ENCODE results near the gene SLC9A3.
A peak's percentile ranks its signal among the peaks of the same experiment; 100 is the strongest.

Gene SLC9A3

GRCh38 chr5:442335-443238 is 81.7 kb downstream of the SLC9A3 start, which contains the start of gene EXOC3:
Gene EXOC3, plus strand, starts transcription at chr5:443176. Its CDS starts 3,030 bp downstream, at chr5:446206.
- H3K14ac ChIP-seq (ENCODE audit: low read length) = peak within 1 kb of the TSS; percentile 63
- H3K79me1 ChIP-seq (ENCODE audit: low read depth, low read length) = peaks cover 12% of the 10 kb centered on the region
- no CpG with 5 or more reads among the region's 73 CpGs for WGBS, 2 donors (ENCODE audit: extremely low coverage in 2 of 2, insufficient read length in 2 of 2, insufficient replicate concordance in 1 of 2)
- H4K91ac ChIP-seq (ENCODE audit: low read depth, low read length, poor library complexity) = peak within 1 kb of the TSS; percentile 49
- H2AK5ac ChIP-seq (ENCODE audit: low read depth, low read length) = peak within 1 kb of the TSS; percentile 91
- H3K27me3 ChIP-seq (ENCODE audit: control insufficient read depth in 3 of 3, insufficient read depth in 3 of 3, low read depth in 1 of 3, low read length in 3 of 3) = no peaks in the 10 kb centered on the region
- H3K9ac ChIP-seq (ENCODE audit: low read depth, low read length, poor library complexity) = peak within 1 kb of the TSS; percentile 98
- peak within 1 kb of the TSS; percentile 72 for H4K8ac ChIP-seq (ENCODE audit: low read depth, low read length)
- H3K36me3 ChIP-seq (replicated peaks in 1 of 2; ENCODE audit: control insufficient read depth in 2 of 2, insufficient read depth in 2 of 2, low read length in 2 of 2) = peaks cover 5 to 19% of the 10 kb centered on the region in 2 donors
- H3K9me3 ChIP-seq (replicated peaks in 1 of 2; ENCODE audit: control insufficient read depth in 2 of 2, insufficient read depth in 1 of 2, low read depth in 1 of 2, low read length in 2 of 2) = peaks cover 0 to 3% of the 10 kb centered on the region in 2 donors
- peak within 1 kb of the TSS; percentile 62 for H2BK5ac ChIP-seq (ENCODE audit: low read length)
- no peak within 1 kb of the TSS for H2BK12ac ChIP-seq (ENCODE audit: low read length)
- peak within 1 kb of the TSS; percentile 85 for H3K18ac ChIP-seq (ENCODE audit: low read length)
- H3K23ac ChIP-seq (ENCODE audit: low read depth, low read length, poor library complexity) = peak within 1 kb of the TSS; percentile 37
- no peak within 1 kb of the TSS for H2BK120ac ChIP-seq (ENCODE audit: low read depth, low read length)
- H3K4ac ChIP-seq (ENCODE audit: low read length) = peak within 1 kb of the TSS; percentile 93
- H2BK15ac ChIP-seq (ENCODE audit: low read length) = no peak within 1 kb of the TSS
- peak within 1 kb of the TSS; percentile 91 for H2AFZ ChIP-seq (ENCODE audit: low read length)
- no peak within 1 kb of the TSS for H3K27ac ChIP-seq (replicated peaks; ENCODE audit: low read length)
- H3K4me1 ChIP-seq (ENCODE audit: control insufficient read depth in 2 of 2, insufficient read depth in 1 of 2, low read depth in 1 of 2, low read length in 2 of 2) = peaks cover 14 to 35% of the 10 kb centered on the region in 2 donors
- peak within 1 kb of the TSS; percentile 83 to 98 for H3K4me3 ChIP-seq (ENCODE audit: low read length in 2 of 2)
- peak within 1 kb of the TSS; percentile 95 for H3K4me2 ChIP-seq (ENCODE audit: insufficient read depth, low read length, poor library complexity, severe bottlenecking)
- peak; percentile 63 for DNase-seq (ENCODE audit: low spot score)

- H3K36me3 ChIP-seq (replicated peaks in 1 of 2; ENCODE audit: control insufficient read depth in 2 of 2, insufficient read depth in 2 of 2, low read length in 2 of 2) = peaks cover 2 to 12% of the 10 kb centered on the region in 2 donors
- H2BK12ac ChIP-seq (ENCODE audit: low read length) = no peak overlapping the region
- peak overlapping the region; percentile 95 for H3K4me2 ChIP-seq (ENCODE audit: insufficient read depth, low read length, poor library complexity, severe bottlenecking)
- no peak overlapping the region for H2BK5ac ChIP-seq (ENCODE audit: low read length)
- no peak overlapping the region for H3K9ac ChIP-seq (ENCODE audit: low read depth, low read length, poor library complexity)
- peaks cover 0 to 3% of the 10 kb centered on the region in 2 donors for H3K9me3 ChIP-seq (replicated peaks in 1 of 2; ENCODE audit: control insufficient read depth in 2 of 2, insufficient read depth in 1 of 2, low read depth in 1 of 2, low read length in 2 of 2)
- H3K23ac ChIP-seq (ENCODE audit: low read depth, low read length, poor library complexity) = no peak overlapping the region
- H4K8ac ChIP-seq (ENCODE audit: low read depth, low read length) = no peak overlapping the region
- peaks cover 14 to 35% of the 10 kb centered on the region in 2 donors for H3K4me1 ChIP-seq (ENCODE audit: control insufficient read depth in 2 of 2, insufficient read depth in 1 of 2, low read depth in 1 of 2, low read length in 2 of 2)
- peak overlapping the region; percentile 49 for H4K91ac ChIP-seq (ENCODE audit: low read depth, low read length, poor library complexity)
- H3K27ac ChIP-seq (replicated peaks; ENCODE audit: low read length) = no peak overlapping the region
- H3K27me3 ChIP-seq (ENCODE audit: control insufficient read depth in 3 of 3, insufficient read depth in 3 of 3, low read depth in 1 of 3, low read length in 3 of 3) = peaks cover 0 to 4% (median 0%) of the 10 kb centered on the region in 3 experiments
- H2AK5ac ChIP-seq (ENCODE audit: low read depth, low read length) = no peak overlapping the region
- H2AFZ ChIP-seq (ENCODE audit: low read length) = no peak overlapping the region
- H3K79me1 ChIP-seq (ENCODE audit: low read depth, low read length) = peaks cover 12% of the 10 kb centered on the region
- H3K4ac ChIP-seq (ENCODE audit: low read length) = peak overlapping the region; percentile 93
- no peak overlapping the region for H3K18ac ChIP-seq (ENCODE audit: low read length)
- no peak overlapping the region for H2BK15ac ChIP-seq (ENCODE audit: low read length)
- peak overlapping the region; percentile 83 to 98 for H3K4me3 ChIP-seq (ENCODE audit: low read length in 2 of 2)
- no peak for DNase-seq (ENCODE audit: low spot score)
- WGBS, 2 donors (ENCODE audit: extremely low coverage in 2 of 2, insufficient read length in 2 of 2, insufficient replicate concordance in 1 of 2) = no CpG with 5 or more reads among the region's 5 CpGs
- H3K14ac ChIP-seq (ENCODE audit: low read length) = peak overlapping the region; percentile 51
- H2BK120ac ChIP-seq (ENCODE audit: low read depth, low read length) = no peak overlapping the region
Measured at GRCh38 chr5:441996-442334, 82.3 kb downstream of the SLC9A3 start.

- H3K4ac ChIP-seq (ENCODE audit: low read length) = no peak overlapping the region
- peak overlapping the region; percentile 38 for H3K9ac ChIP-seq (ENCODE audit: low read depth, low read length, poor library complexity)
- H3K79me1 ChIP-seq (ENCODE audit: low read depth, low read length) = peaks cover 12% of the 10 kb centered on the region
- peaks cover 0 to 4% (median 0%) of the 10 kb centered on the region in 3 experiments for H3K27me3 ChIP-seq (ENCODE audit: control insufficient read depth in 3 of 3, insufficient read depth in 3 of 3, low read depth in 1 of 3, low read length in 3 of 3)
- no peak overlapping the region for H3K27ac ChIP-seq (replicated peaks; ENCODE audit: low read length)
- H2BK15ac ChIP-seq (ENCODE audit: low read length) = no peak overlapping the region
- H2BK12ac ChIP-seq (ENCODE audit: low read length) = no peak overlapping the region
- no peak overlapping the region for H2AFZ ChIP-seq (ENCODE audit: low read length)
- H3K36me3 ChIP-seq (replicated peaks in 1 of 2; ENCODE audit: control insufficient read depth in 2 of 2, insufficient read depth in 2 of 2, low read length in 2 of 2) = peaks cover 0 to under 1% of the 10 kb centered on the region in 2 donors
- no peak overlapping the region for H3K4me3 ChIP-seq (ENCODE audit: low read length in 2 of 2)
- H3K9me3 ChIP-seq (replicated peaks in 1 of 2; ENCODE audit: control insufficient read depth in 2 of 2, insufficient read depth in 1 of 2, low read depth in 1 of 2, low read length in 2 of 2) = peaks cover 0 to 3% of the 10 kb centered on the region in 2 donors
- H2AK5ac ChIP-seq (ENCODE audit: low read depth, low read length) = no peak overlapping the region
- no peak overlapping the region for H2BK5ac ChIP-seq (ENCODE audit: low read length)
- H3K4me1 ChIP-seq (ENCODE audit: control insufficient read depth in 2 of 2, insufficient read depth in 1 of 2, low read depth in 1 of 2, low read length in 2 of 2) = peaks cover 14 to 35% of the 10 kb centered on the region in 2 donors
- no peak overlapping the region for H4K91ac ChIP-seq (ENCODE audit: low read depth, low read length, poor library complexity)
- H3K18ac ChIP-seq (ENCODE audit: low read length) = no peak overlapping the region
- no peak for DNase-seq (ENCODE audit: low spot score)
- WGBS, 2 donors (ENCODE audit: extremely low coverage in 2 of 2, insufficient read length in 2 of 2, insufficient replicate concordance in 1 of 2) = no CpG with 5 or more reads among the region's 18 CpGs
- peak overlapping the region; percentile 46 for H3K23ac ChIP-seq (ENCODE audit: low read depth, low read length, poor library complexity)
- H3K14ac ChIP-seq (ENCODE audit: low read length) = no peak overlapping the region
- H4K8ac ChIP-seq (ENCODE audit: low read depth, low read length) = no peak overlapping the region
- H2BK120ac ChIP-seq (ENCODE audit: low read depth, low read length) = no peak overlapping the region
- H3K4me2 ChIP-seq (ENCODE audit: insufficient read depth, low read length, poor library complexity, severe bottlenecking) = no peak overlapping the region
Measured at GRCh38 chr5:440401-441201, 83.6 kb downstream of the SLC9A3 start.

Measured in neuronal stem cell (in vitro differentiated cells).